NCI-H69 (cell line): Measurements from ENCODE around the gene OLFM2.

ENCODE experiments used
- DNase-seq: peaks from one replicate; lab custom pipeline; 2025; lab: John Stamatoyannopoulos, UW

Gene OLFM2

GRCh38 chr19:9906475-9907087 lies 29.7 kb downstream of the OLFM2 start:
- DNase-seq, result no peak

GRCh38 chr19:9903336-9903735 lies 33.0 kb downstream of the OLFM2 start:
- DNase-seq, result no peak

- DNase-seq, result no peak
Measured at GRCh38 chr19:9901642-9902041, 34.7 kb downstream of the OLFM2 start.

GRCh38 chr19:9901020-9901419 lies 35.3 kb downstream of the OLFM2 start:
- DNase-seq, result no peak

GRCh38 chr19:9891609-9892373 lies 44.5 kb downstream of the OLFM2 start:
- no peak for DNase-seq

- DNase-seq, result peak; percentile 37
Measured at GRCh38 chr19:9885077-9885552, 51.2 kb downstream of the OLFM2 start.

- no peak for DNase-seq
Measured at GRCh38 chr19:9883764-9884163, 52.6 kb downstream of the OLFM2 start.

- DNase-seq, result peak; percentile 65
Measured at GRCh38 chr19:9883231-9883758, 53.0 kb downstream of the OLFM2 start.

GRCh38 chr19:9881720-9882119 lies 54.6 kb downstream of the OLFM2 start:
- DNase-seq, result peak; percentile 88

- DNase-seq, result no peak
Measured at GRCh38 chr19:9878511-9879196, 57.7 kb downstream of the OLFM2 start.

GRCh38 chr19:9877780-9878510 lies 58.4 kb downstream of the OLFM2 start:
- no peak for DNase-seq

- no peak for DNase-seq
Measured at GRCh38 chr19:9875796-9876195, 60.5 kb downstream of the OLFM2 start.

- no peak for DNase-seq
Measured at GRCh38 chr19:9875031-9875627, 61.2 kb downstream of the OLFM2 start.

- no peak for DNase-seq
Measured at GRCh38 chr19:9872618-9873242, 63.6 kb downstream of the OLFM2 start.

- peak; percentile 95 for DNase-seq
Measured at GRCh38 chr19:9871626-9872338, 64.5 kb downstream of the OLFM2 start.

GRCh38 chr19:9868983-9869617 lies 67.2 kb downstream of the OLFM2 start:
- DNase-seq, result no peak

- peak; percentile 89 for DNase-seq
Measured at GRCh38 chr19:9865732-9866501, 70.4 kb downstream of the OLFM2 start.

- DNase-seq, result no peak
Measured at GRCh38 chr19:9863759-9864158, 72.6 kb downstream of the OLFM2 start.

- no peak for DNase-seq
Measured at GRCh38 chr19:9862938-9863337, 73.4 kb downstream of the OLFM2 start.
